ENCODE data around the gene UBE2G1. TPM values are rescaled to one million over a fixed set of nuclear protein-coding genes. Genes with fewer than 3 reads are reported as not detected.

The UBE2G1 gene
- total RNA-seq, 4 donors from 2014 or later = 16.5 to 51.8 (median 33.9) TPM

- peak in 1 of 2 donors; percentile 62 for DNase-seq
- Histone ChIP-seq H3K9me3 (no peaks in the 10 kb centered on the region), H3K4me3 (no peak overlapping the region), H3K27ac (peak overlapping the region; percentile 79 to 92), H3K4me1 (peaks cover 12 to 32% of the 10 kb centered on the region in 2 donors), H3K36me3 (no peaks in the 10 kb centered on the region), H3K27me3 (no peaks in the 10 kb centered on the region)
- no peak for TF ChIP-seq CTCF (IDR thresholded peaks at IDR 0.05)
- no peak for TF ChIP-seq POLR2A (IDR thresholded peaks at IDR 0.05)
- intact Hi-C loops (cut with DNase I; ENCODE audit: low total_unique reads) = no loop called here
These were observed 132.7 kb downstream of the UBE2G1 start for GRCh38 chr17:4233668-4234258.

- Histone ChIP-seq H3K4me3 (no peak overlapping the region), H3K27ac (peak overlapping the region; percentile 79 to 92), H3K9me3 (no peaks in the 10 kb centered on the region), H3K36me3 (no peaks in the 10 kb centered on the region), H3K27me3 (no peaks in the 10 kb centered on the region), H3K4me1 (peaks cover 12 to 32% of the 10 kb centered on the region in 2 donors)
- DNase-seq = peak in 1 of 2 donors; percentile 59
- TF ChIP-seq POLR2A (IDR thresholded peaks at IDR 0.05) = no peak
- no peak for TF ChIP-seq CTCF (IDR thresholded peaks at IDR 0.05)
- intact Hi-C loops (cut with DNase I; ENCODE audit: low total_unique reads) = no loop called here
These were observed 134.2 kb downstream of the UBE2G1 start for GRCh38 chr17:4232168-4232813.

DNA sequence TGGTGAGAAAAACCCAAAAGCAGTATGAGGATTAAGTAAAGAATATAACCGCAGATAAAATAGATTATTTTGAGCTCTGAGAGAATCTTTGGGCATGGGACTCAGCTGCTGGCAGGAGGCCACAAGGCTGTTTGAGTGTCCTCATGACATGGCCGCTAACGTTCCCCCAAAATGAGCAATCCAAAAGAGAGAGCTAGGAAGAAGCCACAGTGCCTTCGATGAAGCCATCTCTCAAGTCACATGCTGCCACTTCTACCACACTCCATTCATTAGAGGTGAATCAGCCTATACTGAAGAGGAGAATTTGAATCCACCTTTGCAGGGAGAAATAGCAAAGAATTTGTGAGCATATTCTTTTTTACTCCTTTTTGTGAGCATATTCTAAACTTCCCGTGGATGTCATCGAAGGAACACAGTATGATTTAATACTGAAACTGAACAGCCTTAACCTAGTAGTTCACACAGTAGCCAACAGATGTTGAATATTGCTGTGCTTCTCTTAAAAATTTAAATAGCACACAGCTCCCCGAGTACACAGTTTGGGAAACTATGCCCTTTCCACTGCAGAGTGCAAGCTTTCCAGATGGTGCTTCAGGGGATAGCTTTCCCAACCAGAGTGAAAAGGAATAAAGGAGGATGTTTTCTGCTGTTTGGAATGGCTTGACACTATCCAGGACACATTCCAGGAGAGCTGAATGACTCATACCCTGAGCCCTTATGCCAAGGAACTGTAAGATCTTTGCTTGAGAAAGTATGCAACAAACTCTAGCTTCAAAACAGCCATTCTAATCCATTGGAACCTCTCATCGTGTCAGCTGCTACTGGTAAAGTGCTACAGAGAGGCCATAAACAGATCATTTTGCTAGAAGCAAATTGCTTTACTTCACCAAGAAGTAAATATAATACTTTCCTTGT lies 136.6 kb downstream of the UBE2G1 start:
- intact Hi-C loops (cut with DNase I; ENCODE audit: low total_unique reads) = no loop called here
- no peak for TF ChIP-seq CTCF (IDR thresholded peaks at IDR 0.05)
- no peak for TF ChIP-seq POLR2A (IDR thresholded peaks at IDR 0.05)
- peak; percentile 67 to 89 for DNase-seq
- H3K27me3 ChIP-seq = no peaks in the 10 kb centered on the region
- peak overlapping the region; percentile 79 to 92 for H3K27ac ChIP-seq
- H3K9me3 ChIP-seq = no peaks in the 10 kb centered on the region
- H3K36me3 ChIP-seq = no peaks in the 10 kb centered on the region
- no peak overlapping the region for H3K4me3 ChIP-seq
- peaks cover 12 to 31% of the 10 kb centered on the region in 2 donors for H3K4me1 ChIP-seq

DNA sequence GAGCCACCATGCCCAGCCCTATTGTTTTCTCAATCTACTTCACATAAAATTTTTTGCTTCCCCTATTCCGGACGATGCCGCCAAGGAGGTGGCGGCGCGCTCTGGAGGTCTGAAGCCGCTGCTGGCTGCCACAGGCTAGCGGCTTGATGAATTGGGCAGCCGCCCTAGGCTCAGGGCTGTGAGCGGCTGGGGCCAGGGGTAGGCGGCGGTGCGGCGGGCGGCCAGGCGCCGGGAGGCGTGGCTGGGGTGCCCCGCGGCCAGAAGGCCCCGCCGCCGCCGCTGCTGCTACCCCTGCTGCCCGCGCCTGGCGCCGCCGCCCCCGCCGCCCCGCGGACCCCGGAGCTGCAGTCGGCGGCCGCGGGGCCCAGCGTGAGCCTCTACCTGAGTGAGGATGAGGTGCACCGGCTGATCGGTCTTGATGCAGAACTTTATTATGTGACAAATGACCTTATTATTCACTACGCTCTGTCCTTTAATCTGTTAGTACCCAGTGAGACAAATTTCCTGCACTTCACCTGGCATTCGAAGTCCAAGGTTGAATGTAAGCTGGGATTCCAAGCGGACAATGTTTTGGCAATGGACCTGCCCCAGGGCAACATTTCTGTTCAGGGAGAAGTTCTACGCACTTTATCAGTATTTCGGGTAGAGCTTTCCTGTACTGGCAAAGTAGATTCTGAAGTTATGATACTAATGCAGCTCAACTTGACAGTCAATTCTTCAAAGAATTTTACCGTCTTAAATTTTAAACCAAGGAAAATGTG lies 144.4 kb downstream of the UBE2G1 start:
- H3K4me1 ChIP-seq = peaks cover 4 to 10% of the 10 kb centered on the region in 2 donors

More for the DNA sequence above, 144.4 kb downstream of the UBE2G1 start:
- no peaks in the 10 kb centered on the region for H3K27me3 ChIP-seq
- TF ChIP-seq POLR2A (IDR thresholded peaks at IDR 0.05) (no peak), CTCF (IDR thresholded peaks at IDR 0.05) (no peak)
- no peaks in the 10 kb centered on the region for H3K9me3 ChIP-seq
- no peaks in the 10 kb centered on the region for H3K36me3 ChIP-seq
- DNase-seq = no peak
- intact Hi-C loops (cut with DNase I; ENCODE audit: low total_unique reads) = no loop called here
- no peak overlapping the region for H3K4me3 ChIP-seq
- H3K27ac ChIP-seq = peak overlapping the region; percentile 81 to 95
